Endothelial cell of umbilical vein (primary cell): ENCODE measurements around the gene CCDC9B. TPM values are rescaled to one million over a fixed set of nuclear protein-coding genes. Genes with fewer than 3 reads are reported as not detected.

ENCODE experiments used
- BruUV-seq: library from RNA; stranded (reverse); fragments of 400-500 nt; replicated peaks from 2 replicates; lab custom pipeline; 2021; lab: Mats Ljungman, UMichigan
- CTCF ChIA-PET: fragments of 300-600, 350-600 bp; sonication (Branson Sonifier 250); formaldehyde crosslinking; loops from one replicate; lab custom pipeline; 2021; ENCODE audit warnings: antibody characterized with exemption, inconsistent platforms; lab: Charles Lee
- POLR2A ChIA-PET: fragments of 300-600, 350-600 bp; sonication (Branson Sonifier 250); formaldehyde crosslinking; loops from one replicate; lab custom pipeline; 2021; ENCODE audit warnings: antibody characterized with exemption, inconsistent platforms; lab: Charles Lee
- DNase-seq: peaks from one replicate; pipeline ENCODE4 v3.0.0-alpha.2; 2011; ENCODE audit warnings: low read depth, low spot score
- FAIRE-seq: peaks from 2 replicates; lab custom pipeline; 2011; peaks lifted over from hg19 to GRCh38; lab: Jason Lieb, UNC
- H2AFZ ChIP-seq: 2 replicates; pipeline ENCODE4 v1.6.0; 2012; ENCODE audit warnings: low read depth, low read length, control low read depth, inconsistent platforms
- H3K27ac ChIP-seq: 2 replicates; pipeline ENCODE4 v1.5.1; 2011; ENCODE audit warnings: low read depth, mild to moderate bottlenecking, control low read depth, low read length, moderate library complexity; ENCODE audit not compliant: insufficient read depth
- H3K27me3 ChIP-seq, 2 experiments: 2 replicates each; pipeline versions ENCODE4 v1.6.0 to v1.6.1; 2011; ENCODE audit warnings: low read length in 2 of 2, mixed read lengths in 1 of 2; ENCODE audit not compliant: control insufficient read depth in 2 of 2, insufficient read depth in 2 of 2
- H3K36me3 ChIP-seq, 2 experiments: 2 replicates in 1 of 2; 3 replicates in 1 of 2; pipeline ENCODE4 v1.5.1; 2011; ENCODE audit warnings: low read length in 2 of 2, mild to moderate bottlenecking in 1 of 2, moderate library complexity in 1 of 2; ENCODE audit not compliant: control insufficient read depth in 2 of 2, insufficient read depth in 2 of 2; ENCODE audit errors: extremely low read depth in 1 of 2
- H3K4me1 ChIP-seq: 3 replicates; pipeline ENCODE4 v1.5.1; 2011; ENCODE audit warnings: mild to moderate bottlenecking, low read length; ENCODE audit not compliant: control insufficient read depth, insufficient read depth; ENCODE audit errors: extremely low read depth
- H3K4me2 ChIP-seq: 2 replicates; pipeline ENCODE4 v1.6.1; 2011; ENCODE audit warnings: low read length, control low read depth, mixed read lengths; ENCODE audit not compliant: insufficient read depth
- H3K4me3 ChIP-seq, 3 experiments: fragments of 200-600 bp in 1 of 3; sonication (generic), shearing (Covaris generic) in 1 of 3; replicated peaks in 1 of 3; 2 replicates each; pipeline ENCODE4 v1.5.1; 2011 to 2016; ENCODE audit warnings: control low read depth in 3 of 3, low read length in 3 of 3, mild to moderate bottlenecking in 2 of 3, inconsistent platforms in 1 of 3, low read depth in 1 of 3, moderate library complexity in 1 of 3; ENCODE audit not compliant: insufficient read depth in 1 of 3
- H3K79me2 ChIP-seq: 2 replicates; pipeline ENCODE4 v1.6.0; 2012; ENCODE audit warnings: low read length, inconsistent platforms; ENCODE audit not compliant: control insufficient read depth, insufficient read depth
- H3K9ac ChIP-seq: replicated peaks from 2 replicates; pipeline ENCODE3; 2011; ENCODE audit warnings: low read length, control low read depth; ENCODE audit not compliant: insufficient read depth; ENCODE audit errors: extremely low read depth
- H3K9me1 ChIP-seq: replicated peaks from 3 replicates; pipeline ENCODE4 v1.6.0; 2011; ENCODE audit warnings: mild to moderate bottlenecking, low read length; ENCODE audit not compliant: control insufficient read depth, insufficient read depth; ENCODE audit errors: extremely low read depth
- H3K9me3 ChIP-seq: replicated peaks from 2 replicates; pipeline ENCODE4 v1.5.1; 2012; ENCODE audit warnings: low read length, inconsistent platforms; ENCODE audit not compliant: control insufficient read depth, insufficient read depth
- H4K20me1 ChIP-seq: replicated peaks from 2 replicates; pipeline ENCODE3; 2011; ENCODE audit warnings: mild to moderate bottlenecking, low read length; ENCODE audit not compliant: control insufficient read depth, insufficient read depth; ENCODE audit errors: extremely low read depth
- EZH2 ChIP-seq: IDR thresholded peaks from 2 replicates; pipeline ENCODE4 v1.6.1; 2012; ENCODE audit warnings: borderline replicate concordance, low read depth, mild to moderate bottlenecking, moderate library complexity, low read length, inconsistent platforms; ENCODE audit not compliant: severe bottlenecking
- FOS ChIP-seq: IDR thresholded peaks from 2 replicates; pipeline ENCODE4 v1.6.1; 2011; ENCODE audit warnings: mild to moderate bottlenecking, low read length, moderate library complexity, borderline replicate concordance; ENCODE audit not compliant: insufficient read depth
- GATA2 ChIP-seq: IDR thresholded peaks from 2 replicates; pipeline ENCODE4 v1.7.0; 2011; ENCODE audit warnings: low read depth, mild to moderate bottlenecking, moderate library complexity, mixed read lengths, low read length; ENCODE audit not compliant: insufficient read length, insufficient read depth
- JUN ChIP-seq: IDR thresholded peaks from 2 replicates; pipeline ENCODE4 v1.6.1; 2011; ENCODE audit warnings: borderline replicate concordance, low read depth; ENCODE audit not compliant: insufficient read length, insufficient read depth
- dilution Hi-C: fragments of 300-500 bp; cut with MboI; formaldehyde crosslinking; loops from one replicate; pipeline ENCODE4 v1.15.0; 2019; ENCODE audit warnings: low sequenced_read_pairs; ENCODE audit not compliant: extremely low pct_ligation_motif_present
- intact Hi-C: fragments of 100-400 bp; cut with micrococcal nuclease; formaldehyde crosslinking; loops from one replicate; pipeline ENCODE4 v1.10.0; 2022
- polyA plus RNA-seq, 4 experiments: library from polyadenylated mRNA; depleted of rRNA in 3 of 4; stranded (reverse) in 3 of 4; unstranded in 1 of 4; fragments of >200 nt; gene quantifications; 2 replicates each; pipeline versions ENCODE4 v1.2.1 to v1.2.3, GENCODE V29; 2011 to 2012; ENCODE audit warnings: missing spikeins in 1 of 4
- total RNA-seq: library from RNA; stranded (reverse); gene quantifications from 2 replicates; pipeline ENCODE4 v1.2.3, GENCODE V29; 2021
- TF ChIP-seq, protein P1 (sequence below), 2 donors: IDR thresholded peaks; 1 replicate in 1 of 2; 2 replicates in 1 of 2; pipeline ENCODE4 v1.5.1; 2011; ENCODE audit warnings: low read length in 2 of 2, mild to moderate bottlenecking in 2 of 2, moderate library complexity in 2 of 2, control low read depth in 1 of 2, inconsistent platforms in 1 of 2, low read depth in 1 of 2; ENCODE audit not compliant: insufficient read depth in 1 of 2; ENCODE audit errors: extremely low read depth in 1 of 2
- TF ChIP-seq, protein P2 (sequence below): IDR thresholded peaks from 2 replicates; pipeline ENCODE4 v1.6.1; 2011; ENCODE audit not compliant: insufficient read depth, insufficient read length

The CCDC9B gene
- total and polyA plus RNA-seq, 2 donors (not counting 3 experiments of a cell fraction or from before 2014, with no cell fraction given), result 7.6 to 46.0 TPM

DNA sequence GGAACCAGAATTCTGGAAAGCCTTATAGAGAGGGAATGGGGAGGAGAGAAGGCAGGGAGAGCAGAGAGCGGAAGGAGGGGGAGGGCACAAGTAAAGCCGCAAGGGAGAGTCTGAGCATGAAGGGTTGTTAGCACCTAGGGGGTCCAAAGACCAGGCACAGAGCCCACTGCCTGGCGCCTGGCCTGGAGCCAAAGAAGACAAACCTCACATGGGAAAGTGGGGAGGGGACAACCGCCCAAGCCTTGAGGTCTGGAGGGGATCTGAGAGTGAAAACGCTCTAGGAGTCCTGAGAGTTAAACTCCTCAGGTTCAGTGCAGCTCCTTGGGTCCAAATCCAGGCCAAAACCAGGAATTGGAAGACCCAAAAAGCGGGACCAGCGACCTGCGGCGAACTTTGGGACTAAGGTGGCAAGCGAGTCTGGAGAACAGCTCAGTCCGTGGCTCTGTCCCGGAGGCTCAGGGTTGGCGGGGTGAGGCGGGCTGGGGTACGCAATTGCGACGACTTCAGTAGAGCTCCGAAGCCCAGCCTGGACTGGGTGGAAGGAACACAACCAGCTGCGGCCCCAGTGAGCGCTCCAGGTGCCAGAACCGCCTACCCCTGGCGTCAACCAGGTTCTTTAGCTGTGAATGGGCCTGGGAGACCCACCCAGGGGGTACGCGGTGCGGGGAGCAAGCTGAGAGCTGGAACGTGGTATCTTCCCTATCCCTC, 18.1 kb downstream of the CCDC9B start:
- FAIRE-seq, result no peak

More for the DNA sequence above, 18.1 kb downstream of the CCDC9B start:
- no peak overlapping the region for H3K4me3 ChIP-seq
- H3K27ac ChIP-seq, result no peak overlapping the region
- no peaks in the 10 kb centered on the region for H3K9me3 ChIP-seq
- H3K4me2 ChIP-seq, result peak overlapping the region; percentile 45
- no TSS peak for BruUV-seq
- no peaks in the 10 kb centered on the region for H4K20me1 ChIP-seq
- POLR2A ChIA-PET, result interaction anchor here (0.7 to 2.3 kb wide), 2 partner anchors 11 to 18 kb away, joined by 6 to 11 read pairs; partner anchors contain the start of gene CCDC9B
- TF ChIP-seq EZH2 (peak; percentile 32), FOS (no peak), GATA2 (no peak), JUN (no peak)
- TF ChIP-seq, protein P1, sequence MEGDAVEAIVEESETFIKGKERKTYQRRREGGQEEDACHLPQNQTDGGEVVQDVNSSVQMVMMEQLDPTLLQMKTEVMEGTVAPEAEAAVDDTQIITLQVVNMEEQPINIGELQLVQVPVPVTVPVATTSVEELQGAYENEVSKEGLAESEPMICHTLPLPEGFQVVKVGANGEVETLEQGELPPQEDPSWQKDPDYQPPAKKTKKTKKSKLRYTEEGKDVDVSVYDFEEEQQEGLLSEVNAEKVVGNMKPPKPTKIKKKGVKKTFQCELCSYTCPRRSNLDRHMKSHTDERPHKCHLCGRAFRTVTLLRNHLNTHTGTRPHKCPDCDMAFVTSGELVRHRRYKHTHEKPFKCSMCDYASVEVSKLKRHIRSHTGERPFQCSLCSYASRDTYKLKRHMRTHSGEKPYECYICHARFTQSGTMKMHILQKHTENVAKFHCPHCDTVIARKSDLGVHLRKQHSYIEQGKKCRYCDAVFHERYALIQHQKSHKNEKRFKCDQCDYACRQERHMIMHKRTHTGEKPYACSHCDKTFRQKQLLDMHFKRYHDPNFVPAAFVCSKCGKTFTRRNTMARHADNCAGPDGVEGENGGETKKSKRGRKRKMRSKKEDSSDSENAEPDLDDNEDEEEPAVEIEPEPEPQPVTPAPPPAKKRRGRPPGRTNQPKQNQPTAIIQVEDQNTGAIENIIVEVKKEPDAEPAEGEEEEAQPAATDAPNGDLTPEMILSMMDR (IDR thresholded peaks at IDR 0.05; ENCODE audit: extremely low read depth in 1 of 2, insufficient read depth in 1 of 2, low read depth in 1 of 2, low read length in 2 of 2), result no peak
- TF ChIP-seq, protein P2, sequence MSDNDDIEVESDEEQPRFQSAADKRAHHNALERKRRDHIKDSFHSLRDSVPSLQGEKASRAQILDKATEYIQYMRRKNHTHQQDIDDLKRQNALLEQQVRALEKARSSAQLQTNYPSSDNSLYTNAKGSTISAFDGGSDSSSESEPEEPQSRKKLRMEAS, result no peak
- CTCF ChIA-PET, result interaction anchor here (0.6 to 15.0 kb wide), 25 partner anchors 8 to 245 kb away, joined by 3 to 287 read pairs (median 4); partner anchors contain the start of genes BAHD1, CCDC9B and PLCB2
- H3K36me3 ChIP-seq, result no peaks in the 10 kb centered on the region
- H2AFZ ChIP-seq, result peak overlapping the region; percentile 6
- H3K9ac ChIP-seq, result no peak overlapping the region
- peaks cover 43% of the 10 kb centered on the region for H3K4me1 ChIP-seq
- DNase-seq, result no peak
- no peaks in the 10 kb centered on the region for H3K9me1 ChIP-seq
- H3K79me2 ChIP-seq, result peaks cover 11% of the 10 kb centered on the region
- dilution Hi-C loops (no loop called here), intact Hi-C loops (loop anchor here (1.0 kb wide), 4 partner anchors 7 to 100 kb away; partner anchors contain the start of gene DISP2)
- H3K27me3 ChIP-seq, result no peaks in the 10 kb centered on the region
